Measurements from ENCODE around the gene MCCD1. TPM values are rescaled to one million over a fixed set of nuclear protein-coding genes. Genes with fewer than 3 reads are reported as not detected.

Gene MCCD1
- total RNA-seq, 1 donor from 2014 or later, result not detected

- DNase-seq (ENCODE audit: low read depth in 2 of 2), result peak; percentile 97 to 99
Observed at GRCh38 chr6:31541658-31542521, 13.1 kb downstream of the MCCD1 start, which contains the start of gene DDX39B. Gene DDX39B (minus strand): TSS chr6:31542003. CDS start chr6:31540532, 1,471 bp downstream.

GRCh38 chr6:31543639-31544038 is 14.9 kb downstream of the MCCD1 start:
- DNase-seq (ENCODE audit: low read depth in 2 of 2), result no peak

- DNase-seq (ENCODE audit: low read depth in 2 of 2), result no peak
Observed at GRCh38 chr6:31544676-31545075, 15.9 kb downstream of the MCCD1 start.

- DNase-seq (ENCODE audit: low read depth in 2 of 2), result no peak
Observed at GRCh38 chr6:31545291-31545690, 16.5 kb downstream of the MCCD1 start.

GRCh38 chr6:31546339-31546957 is 17.7 kb downstream of the MCCD1 start, which contains the start of gene ATP6V1G2:
Gene ATP6V1G2 (minus strand): TSS chr6:31546608. CDS start chr6:31546559, 49 bp downstream.
- DNase-seq (ENCODE audit: low read depth in 2 of 2), result peak; percentile 89 to 93

GRCh38 chr6:31546958-31547726 is 18.4 kb downstream of the MCCD1 start, which contains the start of gene NFKBIL1:
Gene NFKBIL1 (plus strand): TSS chr6:31547608. CDS start chr6:31547695, 87 bp downstream.
- DNase-seq (ENCODE audit: low read depth in 2 of 2), result peak; percentile 76 to 98

GRCh38 chr6:31547727-31548543 is 19.2 kb downstream of the MCCD1 start:
- DNase-seq (ENCODE audit: low read depth in 2 of 2), result no peak

GRCh38 chr6:31548544-31548873 is 19.7 kb downstream of the MCCD1 start:
- no peak for DNase-seq (ENCODE audit: low read depth in 2 of 2)

- DNase-seq (ENCODE audit: low read depth in 2 of 2), result peak; percentile 79 to 87
Observed at GRCh38 chr6:31551371-31551770, 22.6 kb downstream of the MCCD1 start.

- no peak for DNase-seq (ENCODE audit: low read depth in 2 of 2)
Observed at GRCh38 chr6:31556307-31556706, 27.5 kb downstream of the MCCD1 start.

- DNase-seq (ENCODE audit: low read depth in 2 of 2), result peak in 1 of 2 donors; percentile 64
Observed at GRCh38 chr6:31557443-31558317, 28.9 kb downstream of the MCCD1 start.

- no peak for DNase-seq (ENCODE audit: low read depth in 2 of 2)
Observed at GRCh38 chr6:31558318-31558625, 29.5 kb downstream of the MCCD1 start.

GRCh38 chr6:31558631-31559500 is 30.1 kb downstream of the MCCD1 start:
- DNase-seq (ENCODE audit: low read depth in 2 of 2), result peak; percentile 40 to 60

GRCh38 chr6:31559606-31559957 is 30.8 kb downstream of the MCCD1 start:
- DNase-seq (ENCODE audit: low read depth in 2 of 2), result no peak

- DNase-seq (ENCODE audit: low read depth in 2 of 2), result peak; percentile 97 to 99
Observed at GRCh38 chr6:31559958-31560696, 31.4 kb downstream of the MCCD1 start.

- no peak for DNase-seq (ENCODE audit: low read depth in 2 of 2)
Observed at GRCh38 chr6:31560697-31561058, 31.9 kb downstream of the MCCD1 start.

GRCh38 chr6:31567531-31568370 is 39.0 kb downstream of the MCCD1 start:
- DNase-seq (ENCODE audit: low read depth in 2 of 2), result no peak

- no peak for DNase-seq (ENCODE audit: low read depth in 2 of 2)
Observed at GRCh38 chr6:31568537-31568961, 39.8 kb downstream of the MCCD1 start.
